Endodermal cell (in vitro differentiated cells): ENCODE measurements around the gene SRSF4. TPM values are rescaled to one million over a fixed set of nuclear protein-coding genes. Genes with fewer than 3 reads are reported as not detected.

Experiments used
- DNase-seq: peaks from one replicate; pipeline ENCODE4 v3.0.0-alpha.2; 2017
- H3K27ac ChIP-seq: 2 replicates; pipeline ENCODE4 v1.5.1; 2013; ENCODE audit warnings: mild to moderate bottlenecking, low read depth, low read length, moderate library complexity
- H3K27me3 ChIP-seq: 2 replicates; pipeline ENCODE4 v1.6.1; 2013; ENCODE audit warnings: mild to moderate bottlenecking, low read length, moderate library complexity; ENCODE audit not compliant: insufficient read depth, control insufficient read depth, poor library complexity, severe bottlenecking
- H3K36me3 ChIP-seq: 2 replicates; pipeline ENCODE4 v1.7.0; 2013; ENCODE audit warnings: mild to moderate bottlenecking, low read length, moderate library complexity; ENCODE audit not compliant: control insufficient read depth, insufficient read depth
- H3K4me1 ChIP-seq: one replicate; pipeline ENCODE4 v1.7.0; 2013; ENCODE audit warnings: low read length; ENCODE audit not compliant: control insufficient read depth, insufficient read depth
- H3K4me3 ChIP-seq: 2 replicates; pipeline ENCODE4 v1.5.1; 2013; ENCODE audit warnings: mild to moderate bottlenecking, low read length, moderate library complexity
- H3K9ac ChIP-seq: 2 replicates; pipeline ENCODE4 v1.6.1; 2013; ENCODE audit warnings: mild to moderate bottlenecking, low read length, moderate library complexity; ENCODE audit not compliant: poor library complexity, severe bottlenecking; ENCODE audit errors: extremely low read depth
- H3K9me3 ChIP-seq: 2 replicates; pipeline ENCODE4 v1.6.1; 2013; ENCODE audit warnings: mild to moderate bottlenecking, low read length, moderate library complexity; ENCODE audit not compliant: control insufficient read depth
- H3K27ac Mint-ChIP-seq: 2 replicates; pipeline ENCODE4 v1.8.0; 2020; ENCODE audit warnings: mixed read lengths
- H3K27me3 Mint-ChIP-seq: 2 replicates; pipeline ENCODE4 v1.8.0; 2021; ENCODE audit warnings: mild to moderate bottlenecking, mixed read lengths; ENCODE audit not compliant: insufficient read depth
- H3K36me3 Mint-ChIP-seq: 2 replicates; pipeline ENCODE4 v1.8.0; 2020; ENCODE audit warnings: low read depth, mixed read lengths
- H3K4me1 Mint-ChIP-seq: 2 replicates; pipeline ENCODE4 v1.8.0; 2020; ENCODE audit warnings: mixed read lengths
- H3K4me3 Mint-ChIP-seq: 2 replicates; pipeline ENCODE4 v1.8.0; 2020; ENCODE audit warnings: mild to moderate bottlenecking, moderate library complexity, mixed read lengths
- H3K9me3 Mint-ChIP-seq: 2 replicates; pipeline ENCODE4 v1.8.0; 2020; ENCODE audit warnings: mild to moderate bottlenecking, mixed read lengths
- CTCF ChIP-seq: fragments of 200-600 bp; sonication (generic); conservative IDR thresholded peaks from 2 replicates; pipeline ENCODE4 v1.5.0; 2021; ENCODE audit warnings: antibody characterized with exemption, mild to moderate bottlenecking
- WGBS, 2 experiments: methylation state at CpG; one replicate each; pipeline versions ENCODE4 v1.1.5 to v1.1.7; 2013; ENCODE audit warnings: missing lambda C conversion rate in 2 of 2, mixed read lengths in 1 of 2; ENCODE audit not compliant: insufficient coverage in 1 of 2, insufficient read length in 1 of 2; 5-methylcytosine and 5-hydroxymethylcytosine counted together
- total RNA-seq, 2 donors: library from RNA; stranded (reverse); fragmentation: NEBNext Ultra II Directional in 1 of 2; extraction: Animal tissue kit (Norgen Biotek cat#: 25700) in 1 of 2; gene quantifications; 2 replicates in 1 of 2; 3 replicates in 1 of 2; pipeline ENCODE4 v1.2.1, GENCODE V29; 2021

SRSF4 gene
- total RNA-seq, 2 donors from 2014 or later = 89.1 to 107 TPM

GRCh38 chr1:29162476-29163138 is 19.1 kb downstream of the SRSF4 start:
- H3K36me3 Mint-ChIP-seq = peaks cover 69% of the 10 kb centered on the region
- peaks cover 1% of the 10 kb centered on the region for H3K9me3 Mint-ChIP-seq
- no peaks in the 10 kb centered on the region for H3K27me3 Mint-ChIP-seq
- DNase-seq = no peak
- no peak overlapping the region for H3K9ac ChIP-seq
- H3K4me3 Mint-ChIP-seq = no peak overlapping the region
- WGBS, 2 experiments = 93 to 94% methylated on average over 8 to 9 of the region's 9 CpGs
- H3K27me3 ChIP-seq = no peaks in the 10 kb centered on the region
- peaks cover 41% of the 10 kb centered on the region for H3K4me1 Mint-ChIP-seq
- H3K27ac Mint-ChIP-seq = peak overlapping the region; percentile 17
- no peak for TF ChIP-seq CTCF
- H3K4me1 ChIP-seq = peaks cover 7% of the 10 kb centered on the region
- peaks cover 94% of the 10 kb centered on the region for H3K36me3 ChIP-seq
- no peak overlapping the region for H3K27ac ChIP-seq
- no peak overlapping the region for H3K4me3 ChIP-seq
- peaks cover 3% of the 10 kb centered on the region for H3K9me3 ChIP-seq

DNA sequence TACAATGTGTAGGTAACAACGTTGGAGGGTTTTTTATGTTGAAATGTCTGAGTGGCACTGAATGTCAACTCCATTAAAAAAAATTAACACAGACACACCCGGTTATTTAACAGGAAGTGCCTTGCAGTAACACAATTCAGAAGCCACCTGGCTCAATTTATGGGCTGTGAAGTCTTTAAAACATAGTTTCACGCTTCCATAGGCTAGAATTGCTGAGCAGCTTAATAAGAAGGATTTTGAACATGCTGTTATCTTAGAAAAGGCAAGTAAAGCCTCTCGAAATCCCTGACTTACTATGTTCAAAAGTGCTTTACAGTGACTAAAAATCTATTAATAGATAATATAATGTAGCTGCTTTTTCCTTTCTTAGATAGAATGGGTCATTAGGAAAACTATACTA is 19.7 kb downstream of the SRSF4 start:
- Mint-ChIP-seq H3K27ac (peak overlapping the region; percentile 44), H3K4me3 (no peak overlapping the region), H3K4me1 (peaks cover 41% of the 10 kb centered on the region), H3K9me3 (peaks cover 1% of the 10 kb centered on the region), H3K36me3 (peaks cover 72% of the 10 kb centered on the region), H3K27me3 (no peaks in the 10 kb centered on the region)
- Histone ChIP-seq H3K4me1 (peaks cover 7% of the 10 kb centered on the region), H3K36me3 (peaks cover 94% of the 10 kb centered on the region), H3K9ac (no peak overlapping the region), H3K4me3 (no peak overlapping the region), H3K9me3 (peaks cover 3% of the 10 kb centered on the region), H3K27ac (no peak overlapping the region), H3K27me3 (no peaks in the 10 kb centered on the region)
- WGBS, 2 experiments = 81 to 95% methylated on average over 2 to 4 of the region's 4 CpGs
- DNase-seq = no peak
- no peak for TF ChIP-seq CTCF

GRCh38 chr1:29159773-29160172 is 21.9 kb downstream of the SRSF4 start:
- Mint-ChIP-seq H3K4me1 (peaks cover 26% of the 10 kb centered on the region), H3K27me3 (no peaks in the 10 kb centered on the region), H3K27ac (no peak overlapping the region), H3K9me3 (peaks cover 1% of the 10 kb centered on the region), H3K36me3 (peaks cover 75% of the 10 kb centered on the region), H3K4me3 (no peak overlapping the region)
- no peak overlapping the region for H3K27ac ChIP-seq
- H3K36me3 ChIP-seq = peaks cover 94% of the 10 kb centered on the region
- 93 to 95% methylated on average over 2 to 3 of the region's 3 CpGs for WGBS, 2 experiments
- no peaks in the 10 kb centered on the region for H3K27me3 ChIP-seq
- peaks cover 7% of the 10 kb centered on the region for H3K4me1 ChIP-seq
- H3K9ac ChIP-seq = no peak overlapping the region
- peaks cover 3% of the 10 kb centered on the region for H3K9me3 ChIP-seq
- DNase-seq = no peak
- no peak overlapping the region for H3K4me3 ChIP-seq
- TF ChIP-seq CTCF = no peak
